GM19395 (cell line): ENCODE results near the gene SAMD4A.

ENCODE experiments used
- ATAC-seq: cut with Tn5 transposase; IDR thresholded peaks from one replicate; pipeline ENCODE4 v1.9.1; 2021; ENCODE audit warnings: mild to moderate bottlenecking, moderate library complexity; ENCODE audit not compliant: unreplicated experiment

SAMD4A gene

GRCh38 chr14:54652188-54652587, 85.3 kb downstream of the SAMD4A start:
- ATAC-seq = no peak

GRCh38 chr14:54652605-54653052, 85.7 kb downstream of the SAMD4A start:
- ATAC-seq = no peak

GRCh38 chr14:54653712-54654469, 87.0 kb downstream of the SAMD4A start:
- ATAC-seq = no peak

- no peak for ATAC-seq
These were observed 87.7 kb downstream of the SAMD4A start for GRCh38 chr14:54654605-54655004.

GRCh38 chr14:54658836-54659235, 91.9 kb downstream of the SAMD4A start:
- no peak for ATAC-seq

- no peak for ATAC-seq
These were observed 92.4 kb downstream of the SAMD4A start for GRCh38 chr14:54659365-54659764.

- no peak for ATAC-seq
These were observed 93.7 kb downstream of the SAMD4A start for GRCh38 chr14:54660604-54661111.

GRCh38 chr14:54662491-54663133, 95.7 kb downstream of the SAMD4A start:
- no peak for ATAC-seq

- no peak for ATAC-seq
These were observed 98.0 kb downstream of the SAMD4A start for GRCh38 chr14:54664961-54665360.

GRCh38 chr14:54665946-54666345, 99.0 kb downstream of the SAMD4A start:
- no peak for ATAC-seq

- no peak for ATAC-seq
These were observed 100.3 kb downstream of the SAMD4A start for GRCh38 chr14:54667026-54667744.

GRCh38 chr14:54667764-54668163, 100.8 kb downstream of the SAMD4A start:
- ATAC-seq = no peak

GRCh38 chr14:54669721-54670561, 103.0 kb downstream of the SAMD4A start:
- no peak for ATAC-seq

- ATAC-seq = no peak
These were observed 104.6 kb downstream of the SAMD4A start for GRCh38 chr14:54671537-54671936.

- ATAC-seq = no peak
These were observed 105.3 kb downstream of the SAMD4A start for GRCh38 chr14:54672181-54672580.

- ATAC-seq = no peak
These were observed 105.8 kb downstream of the SAMD4A start for GRCh38 chr14:54672688-54673087.

GRCh38 chr14:54673193-54674045, 106.5 kb downstream of the SAMD4A start:
- no peak for ATAC-seq

- ATAC-seq = peak; percentile 57
These were observed 107.3 kb downstream of the SAMD4A start for GRCh38 chr14:54674046-54674741.
